Neural cell (in vitro differentiated cells): ENCODE results near the gene TMEM89.

Source experiments
- RAD21 ChIP-seq: fragments of 450-650 bp; conservative IDR thresholded peaks from 2 replicates; pipeline ENCODE4 v1.6.1; 2014; ENCODE audit warnings: antibody characterized with exemption, mild to moderate bottlenecking, moderate library complexity
- TF ChIP-seq, protein P1 (sequence below): fragments of 450-650 bp; IDR thresholded peaks from 2 replicates; pipeline ENCODE4 v1.5.1; 2014; ENCODE audit warnings: antibody characterized with exemption, mild to moderate bottlenecking, moderate library complexity; ENCODE audit not compliant: poor library complexity, severe bottlenecking

DNA sequence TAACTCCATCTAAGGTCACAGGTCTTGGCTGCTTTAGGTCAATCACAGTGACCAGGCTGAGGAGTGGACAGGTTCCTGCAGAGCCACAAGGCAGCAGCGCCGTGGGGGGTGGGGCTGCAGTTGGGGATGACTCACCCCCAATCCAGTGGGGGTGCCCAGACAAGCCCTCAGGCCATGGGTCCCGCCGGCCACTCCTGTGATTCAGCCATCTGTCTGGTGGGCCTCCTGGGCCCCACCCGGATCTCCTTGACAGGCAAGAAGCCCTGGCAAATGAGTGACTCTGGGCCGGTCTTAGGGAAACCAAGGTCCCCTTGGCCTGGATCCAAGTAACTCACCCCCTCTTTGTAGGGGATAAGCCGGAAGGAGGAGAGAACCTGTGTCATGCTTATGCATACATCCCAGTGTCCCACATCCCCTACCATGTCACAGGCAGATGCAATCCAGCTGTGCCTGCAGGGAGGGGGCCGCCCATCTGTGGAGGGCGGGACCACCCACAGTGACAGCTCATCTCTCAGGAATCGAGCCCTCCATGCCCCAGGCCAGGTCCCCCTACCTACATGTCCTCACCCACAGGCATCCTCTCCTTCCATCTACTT, 25.9 kb downstream of the TMEM89 start:
- TF ChIP-seq, protein P1, sequence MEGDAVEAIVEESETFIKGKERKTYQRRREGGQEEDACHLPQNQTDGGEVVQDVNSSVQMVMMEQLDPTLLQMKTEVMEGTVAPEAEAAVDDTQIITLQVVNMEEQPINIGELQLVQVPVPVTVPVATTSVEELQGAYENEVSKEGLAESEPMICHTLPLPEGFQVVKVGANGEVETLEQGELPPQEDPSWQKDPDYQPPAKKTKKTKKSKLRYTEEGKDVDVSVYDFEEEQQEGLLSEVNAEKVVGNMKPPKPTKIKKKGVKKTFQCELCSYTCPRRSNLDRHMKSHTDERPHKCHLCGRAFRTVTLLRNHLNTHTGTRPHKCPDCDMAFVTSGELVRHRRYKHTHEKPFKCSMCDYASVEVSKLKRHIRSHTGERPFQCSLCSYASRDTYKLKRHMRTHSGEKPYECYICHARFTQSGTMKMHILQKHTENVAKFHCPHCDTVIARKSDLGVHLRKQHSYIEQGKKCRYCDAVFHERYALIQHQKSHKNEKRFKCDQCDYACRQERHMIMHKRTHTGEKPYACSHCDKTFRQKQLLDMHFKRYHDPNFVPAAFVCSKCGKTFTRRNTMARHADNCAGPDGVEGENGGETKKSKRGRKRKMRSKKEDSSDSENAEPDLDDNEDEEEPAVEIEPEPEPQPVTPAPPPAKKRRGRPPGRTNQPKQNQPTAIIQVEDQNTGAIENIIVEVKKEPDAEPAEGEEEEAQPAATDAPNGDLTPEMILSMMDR = no peak
- TF ChIP-seq RAD21 = no peak
